NCI-H2029 (cell line): ENCODE data around the gene FOLR3.
"Not testable (repeated sequence)": the region's sequence is repeated elsewhere in the genome, so short reads cannot be mapped to it uniquely, and the experiment has no call there.

Experiments
- DNase-seq: peaks from one replicate; lab custom pipeline; 2025; lab: John Stamatoyannopoulos, UW

Gene FOLR3

DNA sequence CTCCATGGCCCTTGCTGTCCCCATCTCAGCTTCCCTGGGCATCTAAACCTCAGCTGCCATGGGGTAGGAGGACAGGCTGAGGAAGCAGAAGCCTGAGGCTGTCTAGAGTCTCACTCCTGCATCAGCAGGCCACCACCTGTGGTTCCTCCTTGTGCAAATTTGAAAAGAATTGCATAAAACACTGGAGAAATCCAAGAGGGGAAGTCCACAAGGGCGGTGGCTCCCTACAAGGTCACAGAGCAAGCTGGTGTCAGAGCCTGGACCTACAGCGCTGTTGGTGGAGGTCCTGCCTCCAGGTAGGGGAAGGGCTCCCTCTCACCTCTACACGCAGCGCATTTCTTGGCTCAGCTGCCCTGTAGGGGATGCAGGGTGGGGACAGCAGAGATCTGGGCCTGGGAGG lies at the start of gene FOLR3:
FOLR3 (plus strand) TSS at position 253 of the 400 bp plus-strand sequence. CDS start 228 bp downstream, outside the sequence.
- DNase-seq, result not testable (repeated sequence)

DNA sequence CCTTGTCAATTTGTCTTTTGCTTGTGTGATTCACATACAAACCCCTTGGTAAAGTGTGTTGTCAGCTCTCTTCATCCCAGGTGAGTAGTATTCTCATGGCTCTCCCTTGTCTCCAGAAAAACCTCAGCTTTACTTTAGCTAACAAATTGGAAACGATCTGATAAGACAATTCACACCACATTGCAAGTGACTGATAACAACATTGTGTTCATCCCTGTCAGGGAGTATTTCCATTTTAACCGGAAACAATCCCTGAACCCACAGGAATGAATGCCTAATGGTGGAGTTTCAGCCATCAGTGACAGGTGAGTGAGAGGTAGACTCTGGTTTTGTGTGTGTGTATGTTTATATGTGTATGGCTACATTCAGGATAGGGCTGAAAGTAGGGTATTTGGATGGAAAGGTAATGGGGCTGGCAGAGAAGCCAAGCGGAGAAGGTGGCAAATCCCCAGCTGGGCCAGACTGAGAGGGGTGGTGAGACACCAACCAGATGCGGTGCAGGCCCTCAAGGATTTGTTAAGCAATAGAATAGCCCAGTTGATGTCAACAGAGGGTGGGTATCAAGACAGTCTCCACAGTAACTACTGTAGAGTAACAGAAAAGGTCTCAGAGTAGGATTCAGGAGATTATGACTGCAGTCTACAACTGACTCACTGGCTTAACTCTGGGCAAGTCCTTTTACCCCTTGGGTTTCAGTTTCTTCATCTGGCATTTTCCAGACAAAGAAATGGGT lies 47.3 kb upstream of the FOLR3 start:
- DNase-seq, result no peak

DNA sequence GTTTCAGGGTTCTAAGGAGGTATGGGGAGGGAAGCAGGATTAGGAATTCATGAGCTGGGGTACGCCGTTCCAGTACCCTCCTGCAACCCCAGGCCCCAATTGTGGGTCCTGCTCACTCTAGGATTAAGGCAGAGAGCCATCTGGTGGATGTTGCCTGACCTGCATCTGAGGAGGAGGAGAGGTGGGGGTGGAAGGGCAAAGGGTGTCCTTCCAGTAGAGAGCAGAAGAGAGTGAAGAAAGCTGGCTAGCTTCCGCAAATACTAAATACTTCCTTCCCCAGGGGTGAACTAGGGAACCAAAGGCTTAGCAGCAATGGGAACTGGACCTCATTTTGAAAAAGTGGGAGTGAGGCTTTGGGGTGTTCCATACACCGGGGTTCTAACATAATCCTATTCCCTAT lies 44.2 kb upstream of the FOLR3 start:
- peak; percentile 42 for DNase-seq

- no peak for DNase-seq
These were observed 36.8 kb upstream of the FOLR3 start for GRCh38 chr11:72098741-72099140.

DNA sequence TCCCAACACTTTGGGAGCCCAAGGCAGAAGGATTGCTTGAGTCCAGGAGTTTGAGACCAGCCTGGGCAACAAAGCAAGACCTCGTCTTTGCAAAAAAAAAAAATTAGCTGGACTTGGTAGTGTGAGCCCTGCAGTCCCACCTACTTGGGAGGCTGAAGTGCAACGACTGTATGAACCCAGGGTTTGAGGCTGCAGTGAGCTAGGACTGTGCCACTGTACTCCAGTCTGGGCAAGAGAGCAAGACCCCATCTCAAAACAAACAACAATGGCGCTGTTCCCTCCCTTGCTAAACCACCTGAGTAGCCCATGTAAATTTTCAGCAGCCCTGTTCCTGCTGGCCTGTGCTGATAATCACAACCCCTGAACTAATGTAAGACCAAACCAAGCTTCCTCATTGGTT lies 35.5 kb upstream of the FOLR3 start:
- DNase-seq, result no peak

GRCh38 chr11:72100462-72100861 lies 35.1 kb upstream of the FOLR3 start:
- DNase-seq, result no peak

GRCh38 chr11:72102162-72102561 lies 33.4 kb upstream of the FOLR3 start:
- no peak for DNase-seq

- DNase-seq, result no peak
These were observed 32.9 kb upstream of the FOLR3 start for GRCh38 chr11:72102631-72102945.

- DNase-seq, result peak; percentile 98
These were observed 32.4 kb upstream of the FOLR3 start, which contains the start of gene LAMTOR1 for GRCh38 chr11:72102946-72103753. Gene LAMTOR1 (minus strand): TSS chr11:72103297. CDS start chr11:72103224, 73 bp downstream.

DNA sequence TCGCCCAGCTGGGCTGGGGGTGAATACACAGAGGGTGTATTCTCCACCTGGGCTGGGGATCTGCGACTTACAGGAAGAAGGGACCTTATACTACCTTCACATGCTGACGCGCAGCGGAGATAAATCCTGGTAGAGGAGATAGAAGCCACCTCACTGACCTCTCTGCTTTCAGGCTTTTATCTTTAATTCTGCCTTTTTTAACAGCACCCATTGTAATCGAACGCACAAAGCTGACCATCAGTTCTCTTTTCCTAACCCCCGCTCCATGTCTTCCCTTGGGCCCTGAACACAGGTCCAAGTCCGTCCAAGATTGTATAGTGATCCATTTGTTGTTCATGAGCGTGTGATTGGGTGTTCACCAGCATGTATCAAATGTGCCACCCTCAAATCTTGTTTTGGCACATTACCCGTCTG lies 31.8 kb upstream of the FOLR3 start:
- DNase-seq, result no peak

GRCh38 chr11:72105888-72106287 lies 29.6 kb upstream of the FOLR3 start, which contains the start of gene TOMT:
Gene TOMT (plus strand): TSS chr11:72105924. CDS start chr11:72105952, 28 bp downstream.
- DNase-seq, result no peak

GRCh38 chr11:72111300-72112142 lies 24.0 kb upstream of the FOLR3 start:
- no peak for DNase-seq

GRCh38 chr11:72112143-72112977 lies 23.2 kb upstream of the FOLR3 start, which contains the start of gene ANAPC15:
Gene ANAPC15 (minus strand): TSS chr11:72112695. CDS start chr11:72111276, 1,419 bp downstream.
- DNase-seq, result peak; percentile 99

GRCh38 chr11:72112978-72113808 lies 22.3 kb upstream of the FOLR3 start:
- DNase-seq, result no peak

DNA sequence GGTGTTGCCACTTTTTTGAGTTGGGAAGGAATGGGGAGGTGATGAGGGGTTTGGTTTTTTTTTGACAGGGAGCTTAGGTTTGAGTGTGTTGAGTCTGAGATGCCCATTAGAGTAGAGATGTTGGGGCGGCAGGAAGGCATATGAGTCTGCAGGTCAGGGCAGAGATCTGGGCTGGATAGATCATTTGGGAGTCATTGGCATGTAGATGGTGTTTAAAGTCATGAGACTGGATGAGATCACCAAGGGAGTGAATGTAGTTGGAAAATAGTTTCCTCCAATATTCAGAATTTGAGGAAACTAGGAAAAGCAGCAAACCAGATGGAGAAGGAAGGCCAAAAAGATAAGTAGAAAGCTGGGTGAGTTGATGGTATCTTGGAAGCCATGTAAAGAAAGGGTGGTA lies 21.0 kb upstream of the FOLR3 start:
- no peak for DNase-seq

GRCh38 chr11:72116019-72116755 lies 19.3 kb upstream of the FOLR3 start:
- no peak for DNase-seq

DNA sequence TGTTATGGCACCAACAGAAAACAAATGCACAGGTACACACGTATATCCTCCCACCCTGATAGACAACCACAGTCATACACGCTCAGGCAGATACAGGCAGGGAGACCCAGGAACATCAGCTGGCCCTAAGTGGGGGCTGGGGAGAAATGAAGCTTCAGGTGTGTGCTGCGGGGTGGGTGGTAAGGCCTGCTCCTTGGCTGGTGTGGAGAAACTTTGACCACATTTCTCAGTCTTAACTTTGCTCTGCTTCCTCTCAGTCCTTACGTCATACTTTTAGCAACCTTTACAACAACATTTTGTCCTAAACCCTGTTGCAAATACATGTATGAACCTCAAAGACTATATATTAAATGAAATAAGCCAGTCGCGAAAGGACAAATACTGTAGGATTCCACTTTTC lies 16.3 kb upstream of the FOLR3 start:
- no peak for DNase-seq

GRCh38 chr11:72120930-72121329 lies 14.6 kb upstream of the FOLR3 start:
- DNase-seq, result no peak

- DNase-seq, result no peak
These were observed 12.9 kb upstream of the FOLR3 start for GRCh38 chr11:72122607-72123006.
